H4 (cell line): ENCODE measurements around the gene C11orf98. TPM values are rescaled to one million over a fixed set of nuclear protein-coding genes. Genes with fewer than 3 reads are reported as not detected.
"Not testable (repeated sequence)": the region's sequence is repeated elsewhere in the genome, so short reads cannot be mapped to it uniquely, and the experiment has no call there.

ENCODE experiments used
- DNase-seq: peaks from one replicate; pipeline ENCODE4 v3.0.0-alpha.2; 2015; ENCODE audit warnings: low spot score
- total RNA-seq: library from RNA; depleted of rRNA; stranded (reverse); fragments of >200 nt; shearing (Covaris generic); gene quantifications from 2 replicates; pipeline ENCODE4 v1.2.3, GENCODE V29; 2014

C11orf98 gene
- total RNA-seq, 1 experiment from 2014 or later: 130 TPM

GRCh38 chr11:62682518-62682917 is 17.5 kb upstream of the C11orf98 start:
- no peak for DNase-seq

GRCh38 chr11:62680825-62681240 is 15.8 kb upstream of the C11orf98 start:
- DNase-seq: peak; percentile 62

- peak; percentile 82 for DNase-seq
Observed at GRCh38 chr11:62678770-62679696, 14.0 kb upstream of the C11orf98 start, which contains the start of gene UBXN1. Gene UBXN1 (minus strand): TSS chr11:62679073. CDS start chr11:62678923, 150 bp downstream.

GRCh38 chr11:62678433-62678769 is 13.4 kb upstream of the C11orf98 start:
- DNase-seq: no peak

- no peak for DNase-seq
Observed at GRCh38 chr11:62677714-62678113, 12.7 kb upstream of the C11orf98 start.

- no peak for DNase-seq
Observed at GRCh38 chr11:62677156-62677555, 12.1 kb upstream of the C11orf98 start.

- no peak for DNase-seq
Observed at GRCh38 chr11:62676698-62677097, 11.7 kb upstream of the C11orf98 start.

- not testable (repeated sequence) for DNase-seq
Observed at GRCh38 chr11:62675415-62675814, 10.4 kb upstream of the C11orf98 start.

GRCh38 chr11:62673196-62673525 is 8.2 kb upstream of the C11orf98 start:
- no peak for DNase-seq

- peak; percentile 89 for DNase-seq
Observed at GRCh38 chr11:62671608-62672389, 6.8 kb upstream of the C11orf98 start, which contains the start of the genes LBHD1 and UQCC3. Gene LBHD1 (minus strand): TSS chr11:62672267. CDS start chr11:62670031, 2,236 bp downstream. Gene UQCC3 (plus strand): TSS chr11:62671673. CDS start chr11:62671746, 73 bp downstream.

GRCh38 chr11:62671236-62671607 is 6.2 kb upstream of the C11orf98 start:
- no peak for DNase-seq

- DNase-seq: no peak
Observed at GRCh38 chr11:62669420-62670161, 4.6 kb upstream of the C11orf98 start.

- no peak for DNase-seq
Observed at GRCh38 chr11:62667460-62667859, 2.5 kb upstream of the C11orf98 start.

- DNase-seq: no peak
Observed at GRCh38 chr11:62666259-62666926, 1.4 kb upstream of the C11orf98 start.

- DNase-seq: peak; percentile 48
Observed at GRCh38 chr11:62665599-62666258, 719 bp upstream of the C11orf98 start.

GRCh38 chr11:62664405-62665074 is 470 bp downstream of the C11orf98 start:
- DNase-seq: peak; percentile 38

- no peak for DNase-seq
Observed at GRCh38 chr11:62656796-62657429, 8.1 kb downstream of the C11orf98 start.

GRCh38 chr11:62654297-62654696 is 10.7 kb downstream of the C11orf98 start:
- DNase-seq: no peak

GRCh38 chr11:62652161-62653006 is 12.6 kb downstream of the C11orf98 start:
- DNase-seq: no peak
